Measurements from ENCODE around the gene MLIP.

MLIP gene

DNA sequence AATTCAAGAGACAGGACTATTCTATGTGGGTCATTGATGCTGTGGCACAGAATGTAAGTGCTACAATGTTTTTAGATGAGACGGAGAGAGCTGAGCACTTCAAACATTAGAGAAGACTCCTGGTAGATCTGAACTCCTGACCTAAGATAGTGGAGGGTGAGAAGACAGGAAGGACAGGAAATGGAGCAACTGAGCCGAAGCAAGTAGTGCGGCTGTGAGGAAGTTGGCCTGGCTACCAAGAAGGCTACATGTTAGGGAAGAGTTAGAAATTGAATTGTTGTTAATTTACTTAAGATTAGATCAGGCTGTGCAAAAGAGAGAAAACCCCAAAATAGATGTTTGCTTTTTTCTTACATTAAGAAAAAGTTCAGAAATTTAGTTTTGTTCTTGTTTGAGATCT, 14.4 kb upstream of the MLIP start:
- DNase-seq = no peak

DNA sequence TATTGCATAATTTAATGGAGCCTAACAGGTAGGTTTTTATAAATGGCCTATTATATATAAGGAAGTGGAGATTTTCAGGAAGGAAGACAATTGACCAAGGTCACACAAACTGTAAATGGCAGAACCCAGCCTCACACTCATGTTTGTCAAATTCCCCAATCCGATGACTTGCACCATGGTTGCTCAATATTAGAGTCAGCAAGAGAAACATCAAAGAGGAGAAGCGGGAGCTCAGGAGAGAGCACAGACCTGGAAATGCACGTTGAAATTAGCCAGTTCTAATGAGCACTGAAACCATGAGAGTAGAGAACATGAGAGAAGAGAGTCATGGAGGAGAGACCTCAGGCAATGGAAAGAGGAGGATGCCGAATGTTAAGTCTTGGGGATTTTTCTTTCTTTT, 13.5 kb upstream of the MLIP start:
- no peak for DNase-seq

DNA sequence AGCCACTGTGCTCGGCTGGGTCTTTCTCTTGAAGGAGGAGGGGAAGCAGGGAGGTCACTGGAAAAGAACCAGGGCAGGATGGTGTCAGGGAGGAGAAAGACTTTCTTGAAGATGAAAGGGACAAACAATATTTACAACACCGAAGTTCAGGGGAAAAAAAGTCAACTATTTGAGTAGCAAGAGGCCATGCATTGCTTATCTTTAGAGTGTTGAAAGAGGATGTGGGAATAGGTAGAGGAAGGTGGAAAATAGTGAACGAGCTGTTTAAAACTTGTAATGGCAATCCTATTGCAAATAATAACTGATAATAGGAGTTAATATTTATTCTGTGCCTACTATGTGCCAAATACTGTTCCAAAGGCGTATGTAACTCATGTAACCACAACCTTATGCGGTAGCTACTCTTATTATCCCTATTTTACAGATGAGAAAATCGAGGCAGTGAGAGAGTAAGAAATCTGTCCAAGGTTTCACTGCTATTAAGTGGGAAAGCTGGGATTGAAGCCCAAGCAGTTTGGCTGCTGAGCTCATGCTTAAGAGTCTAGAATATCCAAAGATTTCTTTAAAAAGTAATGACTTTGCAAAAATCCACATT, 12.7 kb upstream of the MLIP start:
- no peak for DNase-seq

DNA sequence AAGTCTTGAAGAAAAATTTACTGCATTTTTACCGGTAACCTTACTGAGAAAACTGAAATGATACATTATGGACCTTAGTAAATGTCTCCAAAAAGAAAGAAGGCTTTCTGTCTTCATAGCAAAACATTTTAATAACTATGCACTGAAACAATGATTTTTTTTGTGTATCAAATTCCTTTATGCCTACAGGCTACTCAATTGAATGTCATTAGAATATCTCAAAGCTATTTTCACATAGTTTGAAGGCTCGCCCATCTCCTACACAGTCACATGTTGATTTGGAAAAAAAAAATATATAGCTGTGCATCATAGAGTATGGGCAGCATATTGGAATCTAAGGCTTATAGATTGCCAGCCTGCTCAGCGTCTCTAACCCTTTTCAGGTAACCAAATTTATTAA, 12.0 kb upstream of the MLIP start:
- no peak for DNase-seq

DNA sequence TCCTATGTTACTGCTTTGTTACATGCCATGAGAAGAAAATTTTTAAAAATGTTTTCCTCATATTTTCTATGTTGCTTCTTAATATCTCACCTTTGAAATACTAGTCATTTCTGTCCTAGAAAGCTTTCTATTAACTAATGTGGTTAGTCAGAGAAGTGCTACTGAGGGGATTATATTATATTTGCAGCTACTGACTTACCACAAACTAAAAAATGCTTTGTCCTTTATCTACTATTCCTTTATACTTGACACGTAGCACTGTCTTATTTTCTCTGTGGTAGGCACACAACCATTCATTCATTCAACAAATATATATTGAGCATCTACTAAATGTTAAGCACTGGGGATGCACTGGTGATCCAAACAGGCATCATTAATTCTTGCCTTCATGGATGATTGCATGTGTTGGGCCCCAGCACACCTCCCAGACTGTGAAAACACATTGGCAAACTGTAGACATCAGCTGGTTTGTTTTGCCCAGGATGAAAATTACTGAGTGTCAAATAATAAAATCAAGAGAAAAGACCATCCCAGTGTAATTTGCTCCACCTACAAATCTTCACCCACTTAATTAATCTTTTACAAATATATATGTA, 10.7 kb upstream of the MLIP start:
- DNase-seq = no peak

GRCh38 chr6:54102238-54102637, 9.0 kb upstream of the MLIP start:
- no peak for DNase-seq

DNA sequence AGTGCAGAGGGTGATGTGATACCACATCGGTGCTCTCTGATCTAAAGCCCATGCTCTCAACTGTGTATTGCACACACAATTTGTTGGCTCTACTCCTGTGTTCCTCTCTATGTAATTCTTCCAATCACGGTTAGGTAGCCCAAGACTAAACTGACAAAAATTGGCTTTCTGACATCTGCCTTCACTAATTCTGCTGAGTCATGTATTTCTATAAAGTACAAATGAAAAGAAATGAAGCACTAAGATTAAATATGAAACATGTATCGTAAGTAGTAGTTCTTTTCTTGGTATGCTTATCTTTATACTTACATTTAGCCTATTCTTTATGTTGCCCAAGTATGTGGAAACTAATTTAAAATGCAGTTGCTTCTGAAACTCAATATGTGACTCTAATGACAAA, 7.7 kb upstream of the MLIP start:
- no peak for DNase-seq

- DNase-seq = no peak
These were observed 4.5 kb upstream of the MLIP start for GRCh38 chr6:54106727-54107126.

- no peak for DNase-seq
These were observed 3.7 kb upstream of the MLIP start for GRCh38 chr6:54107470-54108090.

GRCh38 chr6:54108271-54108670, 3.0 kb upstream of the MLIP start:
- DNase-seq = no peak

DNA sequence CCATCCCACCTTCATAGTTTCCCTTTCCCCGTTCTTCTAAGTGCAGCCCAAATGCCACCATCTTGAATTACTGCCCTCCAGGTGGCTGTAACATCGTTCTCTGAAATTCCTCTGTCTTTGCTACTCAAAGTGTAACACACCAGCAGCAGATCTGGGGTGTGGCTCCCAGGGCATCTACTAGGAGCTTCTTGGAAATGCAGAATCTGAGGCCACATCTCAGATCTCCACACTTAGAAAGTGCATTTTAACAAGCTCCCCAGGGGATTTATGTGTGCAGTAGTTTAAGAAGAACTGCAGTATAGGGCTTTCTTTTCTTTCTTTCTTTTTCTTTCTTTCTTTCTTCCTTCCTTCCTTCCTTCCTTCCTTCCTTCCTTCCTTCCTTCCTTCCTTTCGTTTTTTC, 1.7 kb upstream of the MLIP start:
- DNase-seq = no peak

GRCh38 chr6:54112151-54112650, 958 bp downstream of the MLIP start:
- no peak for DNase-seq

DNA sequence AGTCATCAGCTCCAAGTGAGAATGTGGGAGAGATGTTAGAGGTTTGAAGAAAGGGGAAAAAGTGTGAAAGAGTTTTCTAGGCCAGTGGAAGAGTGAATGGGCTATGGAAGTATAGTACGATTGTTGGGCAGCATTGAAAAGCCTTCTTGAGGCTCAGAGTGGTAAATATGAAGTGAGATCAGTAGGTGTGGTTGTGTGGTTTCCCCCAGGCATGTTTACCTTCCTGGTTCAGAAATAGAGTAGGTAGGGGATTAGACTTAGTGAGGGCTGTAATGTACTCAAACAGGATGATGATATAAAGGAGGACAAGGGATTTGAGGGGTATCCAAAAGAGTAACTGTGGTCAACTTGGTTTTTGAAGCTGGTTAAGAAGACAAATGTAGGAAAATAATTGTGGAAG, 3.7 kb downstream of the MLIP start:
- DNase-seq = no peak

- no peak for DNase-seq
These were observed 4.7 kb downstream of the MLIP start for GRCh38 chr6:54115966-54116365.

- DNase-seq = no peak
These were observed 6.9 kb downstream of the MLIP start for GRCh38 chr6:54118117-54118516.

- no peak for DNase-seq
These were observed 14.2 kb downstream of the MLIP start for GRCh38 chr6:54125493-54125892.

DNA sequence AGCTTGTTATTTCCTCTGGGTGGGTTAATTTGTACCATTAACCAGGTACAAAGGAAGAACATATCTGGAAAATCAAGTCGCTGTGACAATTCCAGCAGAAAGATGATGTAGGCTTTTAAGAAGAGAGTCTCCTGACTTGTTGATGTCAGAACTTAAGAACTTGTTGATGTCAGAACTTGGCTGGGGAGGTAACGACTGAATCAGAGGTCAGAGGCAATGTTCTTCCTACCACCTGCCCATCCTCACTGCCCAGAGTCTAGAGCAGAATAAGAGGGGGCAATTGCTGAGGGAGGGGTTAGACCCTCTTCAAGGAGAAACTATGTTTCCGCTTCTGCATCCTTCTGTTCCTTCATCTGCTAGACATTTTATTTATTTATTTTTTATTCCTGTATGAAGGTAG, 18.9 kb downstream of the MLIP start:
- no peak for DNase-seq

DNA sequence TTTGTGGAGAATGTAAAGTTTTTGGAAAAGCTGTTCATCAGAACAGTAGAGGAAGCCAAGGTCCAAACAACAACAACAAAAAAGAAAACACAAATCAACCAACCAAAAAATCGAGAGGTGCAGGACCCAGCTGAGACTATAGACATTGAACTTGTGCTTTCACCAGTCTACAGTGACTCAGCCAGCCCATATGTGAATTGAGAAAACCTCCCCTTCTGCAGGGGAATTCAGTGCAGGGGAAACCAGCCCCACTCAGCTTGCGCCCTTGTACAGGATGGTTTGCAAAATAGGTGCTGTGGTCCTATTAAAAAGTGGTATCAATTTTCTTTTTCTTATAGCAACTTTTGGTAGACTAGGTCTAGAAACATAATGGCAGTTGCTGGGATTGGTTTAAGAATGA, 21.3 kb downstream of the MLIP start:
- DNase-seq = no peak

- no peak for DNase-seq
These were observed 21.9 kb downstream of the MLIP start for GRCh38 chr6:54133186-54133585.

DNA sequence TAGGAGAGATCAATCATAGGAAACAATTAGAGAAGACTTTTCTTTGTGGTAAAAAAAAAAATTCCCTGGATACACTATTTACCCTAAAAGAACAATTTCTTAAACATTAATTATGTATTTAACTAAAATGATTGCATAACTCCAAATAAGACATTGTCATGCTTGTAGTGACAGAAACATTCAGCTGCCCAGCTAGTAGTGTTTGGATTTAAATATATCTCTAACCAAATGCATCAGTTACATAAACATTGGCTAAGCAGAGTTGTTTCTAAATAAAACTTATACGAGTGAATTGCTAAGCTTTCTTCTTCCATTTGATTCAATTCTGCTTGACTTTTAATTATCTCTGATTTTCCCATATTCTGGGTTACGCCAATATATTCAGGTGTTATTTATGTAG, 23.7 kb downstream of the MLIP start:
- DNase-seq = no peak

GRCh38 chr6:54135665-54136369, 24.6 kb downstream of the MLIP start:
- no peak for DNase-seq

DNA sequence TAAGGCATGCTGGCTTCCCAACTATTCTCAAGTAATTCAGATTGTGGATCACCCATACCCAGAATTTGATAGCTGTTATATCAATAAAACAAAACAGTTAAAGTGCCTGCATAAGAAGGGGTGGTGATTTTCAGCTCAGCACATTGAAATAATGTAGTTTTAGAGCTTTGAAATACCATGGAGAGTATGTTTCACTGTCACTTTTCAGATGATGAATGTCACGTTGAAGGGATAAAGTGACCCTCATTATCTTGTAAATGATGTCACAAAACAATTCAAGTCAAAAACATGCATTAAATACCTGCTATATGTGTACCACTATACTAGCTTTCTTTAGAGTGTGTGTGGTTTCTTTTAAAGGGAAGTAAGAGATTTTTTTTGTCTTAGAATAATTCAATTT, 27.6 kb downstream of the MLIP start:
- DNase-seq = no peak

DNA sequence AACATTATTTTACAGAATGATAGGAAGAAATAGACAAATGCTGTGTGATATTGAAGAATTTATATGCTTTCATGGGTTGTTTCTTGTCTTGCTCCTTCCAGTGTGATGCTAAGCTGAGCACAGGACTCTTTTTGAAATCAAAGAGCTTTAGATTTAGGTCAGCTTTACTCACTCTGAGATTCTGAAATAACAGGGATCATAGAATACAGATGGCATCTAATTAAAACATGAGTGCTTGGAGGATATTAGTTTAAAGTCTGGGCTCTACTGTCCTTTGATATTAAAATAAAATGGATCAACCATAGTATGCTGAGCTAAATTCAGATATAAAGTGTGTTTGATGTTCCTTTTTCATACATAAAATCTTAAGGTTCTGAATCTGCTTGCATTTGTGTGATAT, 29.6 kb downstream of the MLIP start:
- no peak for DNase-seq

DNA sequence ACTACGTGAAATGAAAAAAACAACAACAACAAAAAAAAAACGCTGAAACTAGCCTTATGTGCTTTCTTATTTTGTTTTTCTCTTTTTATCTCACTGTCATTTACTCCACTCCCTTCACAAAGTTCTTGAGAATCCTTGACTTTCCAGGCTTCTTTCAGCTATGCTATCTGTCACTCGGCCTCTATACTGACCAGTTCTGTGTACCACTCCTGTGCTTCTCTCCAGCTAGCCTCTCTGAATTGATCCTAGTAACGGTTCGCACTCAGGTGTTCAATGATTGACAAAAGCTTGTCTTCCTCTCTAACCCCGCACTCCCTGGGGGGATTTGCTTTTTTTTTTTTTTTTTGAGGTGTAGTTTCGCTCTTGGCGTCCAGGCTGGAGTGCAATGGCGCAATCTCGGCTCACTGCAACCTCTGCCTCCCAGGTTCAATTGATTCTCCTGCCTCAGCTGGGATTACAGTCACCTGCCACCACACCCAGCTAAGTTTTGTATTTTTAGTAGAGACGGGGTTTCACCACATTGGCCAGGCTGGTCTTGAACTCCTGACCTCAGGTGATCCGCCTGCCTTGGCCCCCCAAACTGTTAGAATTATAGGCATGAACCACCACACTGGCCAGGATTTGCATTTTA, 31.8 kb downstream of the MLIP start:
- DNase-seq = no peak

All from NCI-H187 treated with DMSO at 0.1 percent for 48 hours (cell line).